ENCODE measurements around the gene CACNA1A. TPM values are rescaled to one million over a fixed set of nuclear protein-coding genes. Genes with fewer than 3 reads are reported as not detected.

The CACNA1A gene
- polyA plus RNA-seq, 3 donors: 0.08 to 0.09 TPM; not detected in 1

- TF ChIP-seq CTCF (IDR thresholded peaks at IDR 0.05): no peak
- Histone ChIP-seq H3K4me2 (replicated peaks; ENCODE audit: extremely low read depth, low read length, poor library complexity, severe bottlenecking) (no peak overlapping the region), H3K36me3 (replicated peaks in 1 of 2; ENCODE audit: control insufficient read depth in 1 of 2, insufficient read depth in 2 of 2, low read length in 2 of 2) (no peaks in the 10 kb centered on the region), H2AFZ (ENCODE audit: insufficient read depth, low read depth, low read length, poor library complexity, severe bottlenecking) (no peak overlapping the region), H3K27me3 (ENCODE audit: control insufficient read depth in 2 of 2, insufficient read depth in 2 of 2, low read length in 2 of 2) (no peaks in the 10 kb centered on the region), H3K4me1 (ENCODE audit: control insufficient read depth in 1 of 2, insufficient read depth in 2 of 2, low read length in 2 of 2) (no peaks in the 10 kb centered on the region), H3K27ac (ENCODE audit: low read depth in 1 of 2, low read length in 2 of 2) (no peak overlapping the region), H3K4me3 (replicated peaks in 1 of 3; ENCODE audit: low read depth in 2 of 3, low read length in 3 of 3) (no peak overlapping the region), H3K9ac (ENCODE audit: insufficient read depth, low read length, poor library complexity, severe bottlenecking) (no peak overlapping the region), H3K9me3 (replicated peaks in 1 of 2; ENCODE audit: control insufficient read depth in 1 of 2, insufficient read depth in 1 of 2, low read length in 2 of 2) (peaks cover 5 to 6% of the 10 kb centered on the region in 2 donors), H4K20me1 (ENCODE audit: insufficient read depth, low read length) (no peaks in the 10 kb centered on the region), H3K79me2 (ENCODE audit: insufficient read depth, low read length) (no peaks in the 10 kb centered on the region)
- Mint-ChIP-seq H3K9me3 (peaks cover 6 to 13% (median 8%) of the 10 kb centered on the region in 7 donors), H3K4me3 (no peak overlapping the region), H3K27me3 (ENCODE audit: low read depth in 3 of 3) (peaks cover 0 to 7% (median 4%) of the 10 kb centered on the region in 3 donors), H3K27ac (no peak overlapping the region), H3K4me1 (no peaks in the 10 kb centered on the region), H3K36me3 (no peaks in the 10 kb centered on the region)
- intact Hi-C loops (cut with micrococcal nuclease): no loop called here
- no CpG with 5 or more reads among the region's 1 CpG for WGBS (ENCODE audit: insufficient coverage)
- no peak for DNase-seq
Observed at GRCh38 chr19:13484166-13484565, 22.1 kb downstream of the CACNA1A start.

- Histone ChIP-seq H3K27ac (ENCODE audit: low read depth in 1 of 2, low read length in 2 of 2) (no peak overlapping the region), H3K4me1 (ENCODE audit: control insufficient read depth in 1 of 2, insufficient read depth in 2 of 2, low read length in 2 of 2) (no peaks in the 10 kb centered on the region), H3K4me2 (replicated peaks; ENCODE audit: extremely low read depth, low read length, poor library complexity, severe bottlenecking) (no peak overlapping the region), H3K36me3 (replicated peaks in 1 of 2; ENCODE audit: control insufficient read depth in 1 of 2, insufficient read depth in 2 of 2, low read length in 2 of 2) (no peaks in the 10 kb centered on the region), H3K4me3 (replicated peaks in 1 of 3; ENCODE audit: low read depth in 2 of 3, low read length in 3 of 3) (no peak overlapping the region), H2AFZ (ENCODE audit: insufficient read depth, low read depth, low read length, poor library complexity, severe bottlenecking) (no peak overlapping the region), H3K27me3 (ENCODE audit: control insufficient read depth in 2 of 2, insufficient read depth in 2 of 2, low read length in 2 of 2) (no peaks in the 10 kb centered on the region), H4K20me1 (ENCODE audit: insufficient read depth, low read length) (no peaks in the 10 kb centered on the region), H3K9ac (ENCODE audit: insufficient read depth, low read length, poor library complexity, severe bottlenecking) (no peak overlapping the region), H3K9me3 (replicated peaks in 1 of 2; ENCODE audit: control insufficient read depth in 1 of 2, insufficient read depth in 1 of 2, low read length in 2 of 2) (peaks cover 5 to 6% of the 10 kb centered on the region in 2 donors), H3K79me2 (ENCODE audit: insufficient read depth, low read length) (no peaks in the 10 kb centered on the region)
- no peak overlapping the region for H3K27ac Mint-ChIP-seq
- no peaks in the 10 kb centered on the region for H3K36me3 Mint-ChIP-seq
- DNase-seq: no peak
- no peaks in the 10 kb centered on the region for H3K4me1 Mint-ChIP-seq
- intact Hi-C loops (cut with micrococcal nuclease): no loop called here
- WGBS (ENCODE audit: insufficient coverage): 90% methylated on average over 2 of the region's 5 CpGs
- TF ChIP-seq CTCF (IDR thresholded peaks at IDR 0.05): no peak
- H3K9me3 Mint-ChIP-seq: peaks cover 6 to 13% (median 8%) of the 10 kb centered on the region in 7 donors
- peaks cover 0 to 7% (median 6%) of the 10 kb centered on the region in 3 donors for H3K27me3 Mint-ChIP-seq (ENCODE audit: low read depth in 3 of 3)
- no peak overlapping the region for H3K4me3 Mint-ChIP-seq
Observed at GRCh38 chr19:13483215-13483614, 23.1 kb downstream of the CACNA1A start.

Data from CD14-positive monocyte (primary cell).